Measurements from ENCODE around the gene MCFD2. TPM values are rescaled to one million over a fixed set of nuclear protein-coding genes. Genes with fewer than 3 reads are reported as not detected.

The MCFD2 gene
- total RNA-seq, 4 donors from 2014 or later: 88.1 to 118 (median 95.6) TPM

GRCh38 chr2:46902465-46902864, 13.1 kb downstream of the MCFD2 start:
- DNase-seq (ENCODE audit: low spot score) (no peak), ATAC-seq (ENCODE audit: low FRiP score) (no peak)
- TF ChIP-seq CTCF (IDR thresholded peaks at IDR 0.05): no peak

GRCh38 chr2:46901611-46902010, 14.0 kb downstream of the MCFD2 start:
- no peak for ATAC-seq (ENCODE audit: low FRiP score)
- no peak for TF ChIP-seq CTCF (IDR thresholded peaks at IDR 0.05)
- DNase-seq (ENCODE audit: low spot score): no peak

- DNase-seq (ENCODE audit: low spot score) (no peak), ATAC-seq (ENCODE audit: low FRiP score) (no peak)
- TF ChIP-seq CTCF (IDR thresholded peaks at IDR 0.05): no peak
Measured at GRCh38 chr2:46900381-46900780, 15.2 kb downstream of the MCFD2 start.

- TF ChIP-seq CTCF (IDR thresholded peaks at IDR 0.05): no peak
- DNase-seq (ENCODE audit: low spot score) (no peak), ATAC-seq (ENCODE audit: low FRiP score) (no peak)
Measured at GRCh38 chr2:46899053-46899452, 16.6 kb downstream of the MCFD2 start.

- TF ChIP-seq CTCF (IDR thresholded peaks at IDR 0.05): no peak
- ATAC-seq (ENCODE audit: low FRiP score) (no peak), DNase-seq (ENCODE audit: low spot score) (no peak)
Measured at GRCh38 chr2:46898024-46898423, 17.6 kb downstream of the MCFD2 start.

GRCh38 chr2:46893269-46893939, 22.2 kb downstream of the MCFD2 start:
- no peak for DNase-seq (ENCODE audit: low spot score)
- ATAC-seq (ENCODE audit: low FRiP score): no peak
- no peak for TF ChIP-seq CTCF (IDR thresholded peaks at IDR 0.05)

- TF ChIP-seq CTCF (IDR thresholded peaks at IDR 0.05): no peak
- DNase-seq (ENCODE audit: low spot score) (no peak), ATAC-seq (ENCODE audit: low FRiP score) (no peak)
Measured at GRCh38 chr2:46891956-46892553, 23.6 kb downstream of the MCFD2 start.
